Measurements from ENCODE around the gene TMTC1.

DNA sequence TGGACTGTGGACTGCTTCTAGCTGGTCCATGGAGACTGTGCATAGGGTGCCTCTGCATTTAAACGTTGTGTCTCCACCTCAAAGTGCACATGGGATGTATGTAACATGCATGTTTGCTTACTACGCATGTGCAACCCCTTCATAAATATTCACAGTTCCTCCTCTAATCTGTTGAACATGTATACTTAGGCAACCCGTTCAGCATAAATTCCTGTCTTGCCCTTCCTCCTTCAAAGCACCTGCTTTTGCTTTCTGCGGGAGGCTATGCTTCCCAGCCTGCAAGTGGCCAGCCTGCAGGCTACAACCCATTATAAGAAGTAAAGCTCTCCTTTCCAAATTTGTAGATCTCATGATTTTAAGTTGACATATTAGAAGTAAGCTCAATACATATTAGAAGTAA lies 253.3 kb downstream of the TMTC1 start:
- TF ChIP-seq, protein P1, sequence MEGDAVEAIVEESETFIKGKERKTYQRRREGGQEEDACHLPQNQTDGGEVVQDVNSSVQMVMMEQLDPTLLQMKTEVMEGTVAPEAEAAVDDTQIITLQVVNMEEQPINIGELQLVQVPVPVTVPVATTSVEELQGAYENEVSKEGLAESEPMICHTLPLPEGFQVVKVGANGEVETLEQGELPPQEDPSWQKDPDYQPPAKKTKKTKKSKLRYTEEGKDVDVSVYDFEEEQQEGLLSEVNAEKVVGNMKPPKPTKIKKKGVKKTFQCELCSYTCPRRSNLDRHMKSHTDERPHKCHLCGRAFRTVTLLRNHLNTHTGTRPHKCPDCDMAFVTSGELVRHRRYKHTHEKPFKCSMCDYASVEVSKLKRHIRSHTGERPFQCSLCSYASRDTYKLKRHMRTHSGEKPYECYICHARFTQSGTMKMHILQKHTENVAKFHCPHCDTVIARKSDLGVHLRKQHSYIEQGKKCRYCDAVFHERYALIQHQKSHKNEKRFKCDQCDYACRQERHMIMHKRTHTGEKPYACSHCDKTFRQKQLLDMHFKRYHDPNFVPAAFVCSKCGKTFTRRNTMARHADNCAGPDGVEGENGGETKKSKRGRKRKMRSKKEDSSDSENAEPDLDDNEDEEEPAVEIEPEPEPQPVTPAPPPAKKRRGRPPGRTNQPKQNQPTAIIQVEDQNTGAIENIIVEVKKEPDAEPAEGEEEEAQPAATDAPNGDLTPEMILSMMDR (IDR thresholded peaks at IDR 0.05), result no peak
- TF ChIP-seq POLR2A (IDR thresholded peaks at IDR 0.05), result no peak

All from uterus (tissue), 2 donors.